ENCODE results near the gene GDPGP1. TPM values are rescaled to one million over a fixed set of nuclear protein-coding genes. Genes with fewer than 3 reads are reported as not detected.
"Not testable (repeated sequence)": the region's sequence is repeated elsewhere in the genome, so short reads cannot be mapped to it uniquely, and the experiment has no call there.

Gene GDPGP1, protein sequence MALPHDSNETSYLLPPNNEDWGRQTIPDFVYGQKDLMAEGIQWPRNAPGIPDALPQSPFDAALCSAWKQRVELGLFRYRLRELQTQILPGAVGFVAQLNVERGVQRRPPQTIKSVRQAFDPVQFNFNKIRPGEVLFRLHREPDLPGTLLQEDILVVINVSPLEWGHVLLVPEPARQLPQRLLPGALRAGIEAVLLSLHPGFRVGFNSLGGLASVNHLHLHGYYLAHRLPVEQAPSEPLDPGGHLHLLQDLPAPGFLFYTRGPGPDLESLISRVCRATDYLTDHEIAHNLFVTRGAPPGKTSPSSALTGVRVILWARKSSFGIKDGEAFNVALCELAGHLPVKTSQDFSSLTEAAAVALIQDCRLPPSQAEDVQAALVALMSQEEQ
- 10 to 100 TPM; 10.3 to 10.5 TPM for total RNA-seq

GRCh38 chr15:90234096-90234988 lies at the start of gene GDPGP1:
Gene GDPGP1, plus strand, starts transcription at chr15:90234209. Its CDS starts 6,700 bp downstream, at chr15:90240909.
- Mint-ChIP-seq H3K9me3 (no peaks in the 10 kb centered on the region), H3K27ac (peak within 1 kb of the TSS; percentile 92)
- DNase-seq: no peak

DNA sequence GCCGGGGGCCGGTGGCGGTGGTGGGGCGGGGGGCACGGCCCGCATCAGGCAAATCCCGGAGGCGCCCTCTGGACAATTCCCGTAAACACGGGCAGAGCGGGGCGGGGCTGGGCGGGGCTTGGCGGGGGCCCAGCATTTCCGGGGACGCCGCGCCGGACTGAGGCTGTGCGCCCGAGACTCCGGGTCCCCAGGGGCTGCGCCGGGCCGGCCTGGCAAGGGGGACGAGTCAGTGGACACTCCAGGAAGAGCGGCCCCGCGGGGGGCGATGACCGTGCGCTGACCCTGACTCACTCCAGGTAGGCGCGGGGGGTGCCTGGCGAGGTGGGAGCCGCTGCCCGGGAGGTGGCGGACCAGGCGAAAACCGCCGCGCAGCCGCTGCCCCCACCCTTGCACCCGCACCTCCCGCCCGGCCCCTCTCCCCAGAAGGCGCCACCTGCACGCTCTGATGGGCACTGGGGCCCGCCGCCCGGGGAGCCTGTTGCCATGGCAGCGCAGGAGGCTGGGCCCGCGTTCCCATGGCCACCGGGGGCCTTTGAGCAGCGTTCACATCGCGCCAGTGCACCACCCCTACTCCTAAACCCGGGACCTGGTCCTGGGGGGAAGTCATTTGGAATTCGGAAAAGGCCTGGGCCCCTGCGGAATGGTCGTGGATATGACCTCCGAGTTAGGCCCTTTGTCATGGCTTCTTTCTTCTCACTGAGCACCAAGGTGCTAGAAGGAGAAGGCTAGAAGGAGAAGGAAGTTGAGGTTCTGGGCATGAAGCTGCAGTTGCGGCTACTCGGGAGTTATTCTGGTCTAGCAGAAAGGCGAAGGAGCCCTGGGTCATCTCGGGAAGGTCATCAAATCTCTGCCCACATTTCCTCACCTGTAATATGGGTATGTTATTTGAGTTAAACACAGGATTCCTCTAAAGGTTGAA lies 49.0 kb upstream of the GDPGP1 start:
- peak overlapping the region; percentile 71 for H3K27ac Mint-ChIP-seq
- no peaks in the 10 kb centered on the region for H3K27me3 Mint-ChIP-seq
- H3K4me3 Mint-ChIP-seq: peak overlapping the region; percentile 88
- peaks cover 27% of the 10 kb centered on the region for H3K4me1 Mint-ChIP-seq
- CTCF ChIA-PET: interaction anchor here (0.7 kb wide), 1 partner anchor 38 kb away, joined by 3 read pairs; no protein-coding TSS in a partner anchor
- H3K9me3 Mint-ChIP-seq: no peaks in the 10 kb centered on the region
- peak; percentile 72 for DNase-seq
- H3K36me3 Mint-ChIP-seq (ENCODE audit: low read depth): peaks cover 4% of the 10 kb centered on the region
- POLR2A ChIA-PET: interaction anchor here (1.3 to 4.3 kb wide), 3 partner anchors 8 to 48 kb away, joined by 3 to 20 read pairs (median 3); partner anchors contain the start of genes CIB1, GDPGP1 and SEMA4B

More at GRCh38 chr15:90234096-90234988, at the start of gene GDPGP1:
- ChIA-PET POLR2A (interaction anchor here (0.6 to 4.8 kb wide), 22 partner anchors 9 to 697 kb away, joined by 3 to 99 read pairs (median 5); partner anchors contain the start of genes HDDC3, IDH2, IQGAP1 and MAN2A2), CTCF (interaction anchor here (0.5 to 3.2 kb wide), 13 partner anchors 13 to 698 kb away, joined by 3 to 16 read pairs (median 5); partner anchors contain the start of genes HDDC3 and NGRN)
- Mint-ChIP-seq H3K4me3 (peak within 1 kb of the TSS; percentile 97), H3K4me1 (peaks cover 64% of the 10 kb centered on the region), H3K27me3 (no peaks in the 10 kb centered on the region), H3K36me3 (ENCODE audit: low read depth) (peaks cover 44% of the 10 kb centered on the region)

DNA sequence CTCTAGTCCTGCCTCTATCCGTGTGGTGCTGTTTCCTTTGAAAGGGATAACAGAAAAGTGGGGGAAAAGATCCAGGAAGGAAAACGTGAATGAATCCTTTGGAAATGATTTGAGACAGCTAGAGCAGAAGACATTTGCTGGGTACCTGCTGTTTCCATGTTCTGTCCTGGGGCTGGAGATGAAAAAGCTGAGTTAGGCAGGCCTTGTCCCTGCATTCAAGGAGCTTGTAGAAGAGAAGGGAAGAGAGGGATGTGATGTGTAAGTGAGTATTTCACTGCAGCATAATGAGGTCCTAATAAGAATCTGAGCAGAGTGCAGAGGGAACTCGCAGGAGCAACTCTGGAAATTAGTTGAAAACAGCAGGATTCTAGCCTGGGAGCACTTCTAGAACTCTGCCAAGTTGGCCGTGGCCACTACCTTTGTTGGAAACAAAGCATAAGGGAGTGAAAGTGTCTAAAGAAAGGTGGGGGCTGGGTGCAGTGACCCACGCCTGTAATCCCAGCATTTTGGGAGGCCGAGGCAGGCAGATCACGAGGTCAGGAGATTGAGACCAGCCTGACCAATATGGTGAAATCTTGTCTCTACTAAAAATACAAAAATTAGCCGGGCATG lies 46.6 kb upstream of the GDPGP1 start:
- Mint-ChIP-seq H3K4me1 (peaks cover 46% of the 10 kb centered on the region), H3K27ac (no peak overlapping the region), H3K27me3 (no peaks in the 10 kb centered on the region), H3K9me3 (no peaks in the 10 kb centered on the region), H3K4me3 (no peak overlapping the region), H3K36me3 (ENCODE audit: low read depth) (peaks cover 6% of the 10 kb centered on the region)
- DNase-seq: no peak
- ChIA-PET CTCF (interaction anchor here (0.7 to 1.1 kb wide), 2 partner anchors 45 to 236 kb away, joined by 3 to 4 read pairs; no protein-coding TSS in a partner anchor), POLR2A (interaction anchor here (4.3 kb wide), 1 partner anchor 13 kb away, joined by 20 read pairs; the partner anchor contains the start of gene SEMA4B)

GRCh38 chr15:90188065-90188464 lies 45.9 kb upstream of the GDPGP1 start:
- H3K36me3 Mint-ChIP-seq (ENCODE audit: low read depth); H3K9me3 Mint-ChIP-seq; H3K27ac Mint-ChIP-seq; DNase-seq; H3K27me3 Mint-ChIP-seq; H3K4me3 Mint-ChIP-seq; POLR2A ChIA-PET: not testable (repeated sequence)
- CTCF ChIA-PET: interaction anchor here (0.7 to 1.1 kb wide), 2 partner anchors 45 to 236 kb away, joined by 3 to 4 read pairs; no protein-coding TSS in a partner anchor
- peaks cover 53% of the 10 kb centered on the region for H3K4me1 Mint-ChIP-seq

DNA sequence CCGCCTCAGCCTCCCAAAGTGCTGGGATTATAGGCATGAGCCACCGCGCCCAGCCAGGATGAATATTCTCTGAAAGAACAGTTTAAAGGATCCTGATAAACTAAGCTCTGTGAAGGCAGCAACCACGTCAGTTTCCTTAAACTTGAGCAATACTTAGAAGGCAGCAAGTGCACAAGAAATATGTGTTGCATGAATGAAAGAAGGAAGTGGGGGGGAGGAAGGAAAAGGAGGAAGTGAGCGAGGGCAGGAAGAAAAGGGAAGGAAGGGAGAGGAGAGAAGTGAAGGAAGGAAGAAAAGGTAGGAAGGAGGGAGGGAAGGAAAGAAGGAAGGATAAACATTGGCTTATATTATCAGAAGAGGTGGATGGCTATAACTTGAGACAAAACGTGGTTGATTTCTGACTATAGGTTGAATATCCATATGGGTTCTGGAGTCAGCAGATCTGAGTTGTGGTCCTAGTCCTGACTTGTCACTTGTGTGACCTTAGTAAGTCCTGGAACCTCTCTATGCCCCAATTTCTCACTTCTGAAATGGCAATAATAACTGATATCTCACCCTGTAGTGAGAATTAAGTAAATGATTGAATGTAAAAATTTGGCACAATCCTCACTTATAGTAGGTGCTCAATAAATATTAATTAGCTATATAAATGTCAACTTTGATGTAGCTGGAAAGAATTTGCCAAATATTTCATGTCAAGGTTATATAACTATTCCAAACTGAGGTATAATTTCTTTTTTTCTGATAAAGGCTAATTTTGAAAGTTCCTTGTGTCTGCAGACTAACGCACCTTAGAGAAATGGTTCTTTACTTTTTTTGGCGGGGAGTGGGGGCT lies 44.9 kb upstream of the GDPGP1 start:
- no peak for DNase-seq
- Mint-ChIP-seq H3K4me1 (peaks cover 54% of the 10 kb centered on the region), H3K27ac (no peak overlapping the region), H3K4me3 (no peak overlapping the region), H3K36me3 (ENCODE audit: low read depth) (peaks cover 9% of the 10 kb centered on the region), H3K27me3 (no peaks in the 10 kb centered on the region), H3K9me3 (no peaks in the 10 kb centered on the region)
- CTCF ChIA-PET: interaction anchor here (0.7 kb wide), 2 partner anchors 44 to 628 kb away, joined by 3 to 4 read pairs; no protein-coding TSS in a partner anchor
- POLR2A ChIA-PET: interaction anchor here (0.8 kb wide), 1 partner anchor 11 kb away, joined by 3 read pairs; no protein-coding TSS in a partner anchor

- no peaks in the 10 kb centered on the region for H3K27me3 Mint-ChIP-seq
- H3K4me3 Mint-ChIP-seq: no peak overlapping the region
- H3K27ac Mint-ChIP-seq: no peak overlapping the region
- H3K4me1 Mint-ChIP-seq: peaks cover 52% of the 10 kb centered on the region
- ChIA-PET POLR2A (interaction anchor here (0.8 to 1.0 kb wide), 2 partner anchors 10 to 19 kb away, joined by 3 read pairs; no protein-coding TSS in a partner anchor), CTCF (no interaction called here)
- no peak for DNase-seq
- peaks cover 12% of the 10 kb centered on the region for H3K36me3 Mint-ChIP-seq (ENCODE audit: low read depth)
- no peaks in the 10 kb centered on the region for H3K9me3 Mint-ChIP-seq
Observed at GRCh38 chr15:90189781-90190467, 44.1 kb upstream of the GDPGP1 start.

DNA sequence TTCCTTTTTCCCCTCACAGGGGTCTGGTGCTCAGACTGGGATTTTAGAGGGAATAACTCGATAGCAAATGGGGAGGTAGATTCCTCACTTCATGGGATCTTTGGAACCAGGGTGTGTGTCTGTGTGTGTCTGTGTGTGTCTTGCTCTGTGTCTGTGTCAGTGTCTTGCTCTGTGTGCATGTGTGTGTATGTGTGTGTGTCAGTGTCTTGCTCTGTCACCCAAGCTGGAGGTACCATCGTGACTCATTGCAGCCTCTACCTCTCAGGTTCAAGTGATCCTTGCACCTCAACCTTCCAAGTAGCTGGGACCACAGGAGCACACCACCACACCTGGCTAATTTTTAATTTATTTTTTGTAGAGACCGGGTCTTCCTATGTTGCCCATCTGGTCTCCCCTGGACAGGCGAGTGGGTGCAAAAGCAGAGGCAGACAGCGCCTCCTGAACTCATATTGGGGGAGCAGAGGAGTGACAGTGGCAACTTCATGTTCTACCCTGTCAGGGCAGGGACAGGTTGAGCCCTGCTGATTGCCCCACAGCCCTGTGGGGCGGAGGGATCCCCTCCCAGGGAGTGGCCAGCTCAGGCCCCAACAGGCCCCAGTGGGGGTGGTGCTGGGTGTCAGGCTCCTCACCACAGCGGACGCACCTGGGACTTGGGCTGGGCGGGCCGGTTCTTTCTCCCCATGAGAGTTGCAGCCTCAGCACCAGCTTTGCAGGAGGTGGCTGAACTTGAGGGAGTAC lies 43.2 kb upstream of the GDPGP1 start:
- Mint-ChIP-seq H3K4me1 (peaks cover 46% of the 10 kb centered on the region), H3K27me3 (no peaks in the 10 kb centered on the region), H3K4me3 (no peak overlapping the region), H3K27ac (no peak overlapping the region), H3K9me3 (no peaks in the 10 kb centered on the region), H3K36me3 (ENCODE audit: low read depth) (peaks cover 9% of the 10 kb centered on the region)
- no peak for DNase-seq
- POLR2A ChIA-PET: interaction anchor here (1.0 to 2.3 kb wide), 5 partner anchors 10 to 92 kb away, joined by 3 to 10 read pairs (median 4); partner anchors contain the start of gene SEMA4B
- CTCF ChIA-PET: interaction anchor here (1.5 kb wide), 1 partner anchor 10 kb away, joined by 10 read pairs; the partner anchor contains the start of gene SEMA4B

- DNase-seq: no peak
- Mint-ChIP-seq H3K9me3 (no peaks in the 10 kb centered on the region), H3K27me3 (no peaks in the 10 kb centered on the region), H3K36me3 (ENCODE audit: low read depth) (peaks cover 9% of the 10 kb centered on the region), H3K27ac (peak overlapping the region; percentile 74), H3K4me3 (no peak overlapping the region), H3K4me1 (peaks cover 46% of the 10 kb centered on the region)
- ChIA-PET POLR2A (interaction anchor here (1.0 to 2.3 kb wide), 4 partner anchors 9 to 92 kb away, joined by 3 to 10 read pairs (median 6); partner anchors contain the start of gene SEMA4B), CTCF (interaction anchor here (1.0 to 1.5 kb wide), 2 partner anchors 9 to 34 kb away, joined by 3 to 10 read pairs; partner anchors contain the start of gene SEMA4B)
Observed at GRCh38 chr15:90191344-90191687, 42.7 kb upstream of the GDPGP1 start.

DNA sequence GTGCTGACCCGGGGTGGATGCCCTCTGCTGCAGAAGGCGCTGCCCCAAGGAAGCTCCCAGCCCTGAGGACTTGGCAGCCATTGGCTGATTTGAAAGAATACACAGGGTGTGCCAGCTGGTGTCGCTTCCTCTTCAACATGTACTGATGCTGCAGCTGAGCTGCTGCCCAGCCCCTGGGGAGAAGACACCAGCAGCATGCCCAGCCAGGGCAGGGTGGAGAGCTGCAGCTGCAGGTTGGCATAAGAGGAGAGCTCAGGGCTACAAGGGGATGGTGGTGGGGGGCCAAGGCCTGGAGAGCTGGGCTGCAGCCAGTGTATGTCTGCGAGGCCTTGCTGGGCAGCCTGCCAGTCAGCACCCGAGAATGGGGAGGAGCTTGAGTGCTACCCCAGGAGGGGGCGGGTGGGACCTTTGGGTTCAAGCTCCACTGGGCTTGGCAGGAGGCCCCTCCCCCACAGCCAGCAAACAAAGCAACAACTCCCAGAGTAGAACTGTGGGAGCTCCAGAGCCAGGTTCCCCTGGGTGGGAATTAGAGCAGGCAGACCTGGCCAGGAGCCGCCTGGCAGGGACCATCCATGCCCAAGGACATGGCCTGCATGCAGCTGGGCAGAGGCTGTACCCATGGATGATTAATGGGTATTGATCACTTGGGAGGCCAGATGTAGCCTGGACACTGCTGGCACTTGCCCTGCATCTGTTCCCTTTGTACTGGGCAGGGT lies 42.1 kb upstream of the GDPGP1 start:
- Mint-ChIP-seq H3K9me3 (no peaks in the 10 kb centered on the region), H3K36me3 (ENCODE audit: low read depth) (peaks cover 9% of the 10 kb centered on the region), H3K27me3 (no peaks in the 10 kb centered on the region), H3K27ac (peak overlapping the region; percentile 74), H3K4me3 (peak overlapping the region; percentile 73), H3K4me1 (peaks cover 45% of the 10 kb centered on the region)
- POLR2A ChIA-PET: interaction anchor here (1.0 to 2.3 kb wide), 5 partner anchors 9 to 93 kb away, joined by 3 to 10 read pairs (median 4); partner anchors contain the start of gene SEMA4B
- peak; percentile 37 for DNase-seq
- CTCF ChIA-PET: interaction anchor here (0.6 to 1.5 kb wide), 4 partner anchors 9 to 639 kb away, joined by 3 to 10 read pairs (median 3); partner anchors contain the start of gene SEMA4B
